CD4-positive, CD25-positive, alpha-beta regulatory T cell (primary cell): Measurements from ENCODE around the gene AUH. TPM values are rescaled to one million over a fixed set of nuclear protein-coding genes. Genes with fewer than 3 reads are reported as not detected.
A peak's percentile ranks its signal among the peaks of the same experiment; 100 is the strongest.

Experiments used
- ATAC-seq, 2 donors: fragments of 150-1000 bp; cut with Tn5 transposase; one replicate each; pipeline ENCODE4 v1.10.0; 2021; ENCODE audit warnings: low read depth in 2 of 2, moderate number of reproducible peaks in 2 of 2, moderate library complexity in 1 of 2
- DNase-seq, 3 donors: peaks; one replicate each; pipeline versions ENCODE4 v3.0.0 to v3.0.0-alpha.2; 2012 to 2022; ENCODE audit warnings: mixed read lengths in 1 of 3
- H3K27ac ChIP-seq: one replicate; pipeline ENCODE4 v1.7.0; 2013; ENCODE audit warnings: mild to moderate bottlenecking, low read length; ENCODE audit not compliant: insufficient read depth, poor library complexity, severe bottlenecking
- H3K27me3 ChIP-seq: one replicate; pipeline ENCODE4 v1.7.0; 2013; ENCODE audit warnings: low read length; ENCODE audit not compliant: control insufficient read depth, insufficient read depth
- H3K36me3 ChIP-seq: one replicate; pipeline ENCODE4 v1.7.0; 2013; ENCODE audit warnings: mild to moderate bottlenecking, low read length, moderate library complexity; ENCODE audit not compliant: control insufficient read depth, insufficient read depth
- H3K4me1 ChIP-seq: 2 replicates; pipeline ENCODE4 v1.7.0; 2013; ENCODE audit warnings: mild to moderate bottlenecking, low read length; ENCODE audit not compliant: insufficient read depth, control insufficient read depth, poor library complexity, severe bottlenecking
- H3K4me3 ChIP-seq: one replicate; pipeline ENCODE4 v1.7.0; 2013; ENCODE audit warnings: low read depth, mild to moderate bottlenecking, low read length, moderate library complexity
- H3K9me3 ChIP-seq, 2 experiments: 1 replicate in 1 of 2; 2 replicates in 1 of 2; pipeline ENCODE4 v1.7.0; 2013; ENCODE audit warnings: low read length in 2 of 2, mild to moderate bottlenecking in 1 of 2, moderate library complexity in 1 of 2; ENCODE audit not compliant: control insufficient read depth in 2 of 2
- H3K27ac Mint-ChIP-seq, 3 donors: one replicate each; pipeline ENCODE4 v1.8.0; 2020 to 2022; ENCODE audit warnings: mild to moderate bottlenecking in 3 of 3, mixed read lengths in 3 of 3, moderate library complexity in 2 of 3
- H3K27me3 Mint-ChIP-seq: one replicate; pipeline ENCODE4 v1.8.0; 2022; ENCODE audit warnings: mild to moderate bottlenecking, mixed read lengths
- H3K36me3 Mint-ChIP-seq: one replicate; pipeline ENCODE4 v1.8.0; 2020; ENCODE audit warnings: mixed read lengths
- H3K4me1 Mint-ChIP-seq, 4 donors: one replicate each; pipeline ENCODE4 v1.8.0; 2020 to 2022; ENCODE audit warnings: mixed read lengths in 4 of 4, mild to moderate bottlenecking in 1 of 4
- H3K4me3 Mint-ChIP-seq, 4 donors: one replicate each; pipeline ENCODE4 v1.8.0; 2020 to 2022; ENCODE audit warnings: mild to moderate bottlenecking in 4 of 4, mixed read lengths in 4 of 4, moderate library complexity in 3 of 4
- H3K9me3 Mint-ChIP-seq, 7 donors: one replicate each; pipeline ENCODE4 v1.8.0; 2020 to 2022; ENCODE audit warnings: mixed read lengths in 7 of 7, mild to moderate bottlenecking in 3 of 7, moderate library complexity in 2 of 7
- polyA plus RNA-seq, 4 donors: library from polyadenylated mRNA; unstranded; fragments of 300-500 nt; fragmentation: Illumina TruSeq; gene quantifications; one replicate each; pipeline ENCODE4 v1.2.3, GENCODE V29; 2021
- total RNA-seq: library from RNA; stranded (reverse); gene quantifications from one replicate; pipeline ENCODE4 v1.2.3, GENCODE V29; 2022

AUH gene
- total and polyA plus RNA-seq, 5 donors from 2014 or later, result 10.8 to 16.5 (median 14.9) TPM

- ATAC-seq (no peak), DNase-seq (no peak)
- Histone ChIP-seq H3K27ac (no peak overlapping the region), H3K36me3 (no peaks in the 10 kb centered on the region), H3K27me3 (peaks cover 3% of the 10 kb centered on the region), H3K9me3 (peaks cover 0 to 5% of the 10 kb centered on the region in 2 experiments), H3K4me1 (peaks cover 28% of the 10 kb centered on the region), H3K4me3 (no peak overlapping the region)
- H3K27me3 Mint-ChIP-seq, result peaks cover 38% of the 10 kb centered on the region
- H3K36me3 Mint-ChIP-seq, result peaks cover 3% of the 10 kb centered on the region
- H3K9me3 Mint-ChIP-seq, result peaks cover 0 to 13% (median 7%) of the 10 kb centered on the region in 7 donors
- no peak overlapping the region for H3K4me3 Mint-ChIP-seq
- H3K27ac Mint-ChIP-seq, result peak overlapping the region in 1 of 3 donors; percentile 38
- H3K4me1 Mint-ChIP-seq, result peaks cover 5 to 36% (median 14%) of the 10 kb centered on the region in 4 donors
These were observed 165.4 kb downstream of the AUH start for GRCh38 chr9:91196103-91196950.

- H3K4me3 ChIP-seq, result no peak overlapping the region
- DNase-seq (no peak), ATAC-seq (no peak)
- Mint-ChIP-seq H3K27me3 (peaks cover 36% of the 10 kb centered on the region), H3K4me1 (peaks cover 5 to 36% (median 14%) of the 10 kb centered on the region in 4 donors), H3K9me3 (peaks cover 0 to 8% (median 3%) of the 10 kb centered on the region in 7 donors), H3K4me3 (no peak overlapping the region), H3K27ac (no peak overlapping the region), H3K36me3 (peaks cover 3% of the 10 kb centered on the region)
- H3K4me1 ChIP-seq, result peaks cover 28% of the 10 kb centered on the region
- H3K27me3 ChIP-seq, result no peaks in the 10 kb centered on the region
- H3K27ac ChIP-seq, result no peak overlapping the region
- peaks cover 0 to 1% of the 10 kb centered on the region in 2 experiments for H3K9me3 ChIP-seq
- no peaks in the 10 kb centered on the region for H3K36me3 ChIP-seq
These were observed 166.2 kb downstream of the AUH start for GRCh38 chr9:91195372-91196012.

- Histone ChIP-seq H3K27ac (peak overlapping the region; percentile 51), H3K4me1 (peaks cover 28% of the 10 kb centered on the region), H3K4me3 (peak overlapping the region; percentile 75), H3K36me3 (no peaks in the 10 kb centered on the region), H3K27me3 (no peaks in the 10 kb centered on the region), H3K9me3 (no peaks in the 10 kb centered on the region)
- Mint-ChIP-seq H3K36me3 (no peaks in the 10 kb centered on the region), H3K27me3 (peaks cover 38% of the 10 kb centered on the region), H3K4me3 (peak overlapping the region; percentile 90 to 95 (median 90)), H3K9me3 (peaks cover 0 to 5% (median 0%) of the 10 kb centered on the region in 7 donors), H3K27ac (peak overlapping the region; percentile 92 to 95 (median 92)), H3K4me1 (peaks cover 5 to 36% (median 16%) of the 10 kb centered on the region in 4 donors)
- ATAC-seq, result peak; percentile 71 to 77
- DNase-seq, result peak in 2 of 3 donors; percentile 72 to 91
These were observed 167.9 kb downstream of the AUH start for GRCh38 chr9:91193658-91194391.

DNA sequence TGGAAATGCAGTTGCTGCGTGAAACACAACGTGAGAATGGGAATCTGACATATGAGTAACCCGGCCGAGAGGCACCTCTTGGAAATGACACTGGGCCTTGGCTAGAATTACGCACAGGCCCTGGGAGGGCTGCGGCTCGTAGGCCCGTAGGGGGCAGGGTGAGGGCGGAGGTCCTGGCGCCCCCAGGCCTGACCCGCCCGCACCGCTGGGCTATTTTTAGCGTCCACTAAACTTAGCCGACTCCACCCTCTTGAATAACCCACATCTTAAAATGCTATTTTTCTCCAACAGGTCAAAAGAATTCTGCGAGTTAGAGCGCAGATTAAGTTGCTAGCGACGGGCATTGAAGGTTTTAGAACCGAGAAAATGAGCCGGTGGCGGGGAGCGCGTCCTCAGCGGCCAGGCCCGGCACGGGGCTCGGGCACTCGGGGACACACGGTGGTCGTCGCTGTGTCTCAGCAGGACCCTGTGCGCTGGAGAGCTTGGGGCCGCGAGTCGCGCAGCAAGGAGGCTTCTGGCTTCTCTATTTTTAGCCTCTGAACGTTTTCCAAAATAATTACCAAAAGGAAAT is 168.5 kb downstream of the AUH start:
- Histone ChIP-seq H3K9me3 (no peaks in the 10 kb centered on the region), H3K4me3 (peak overlapping the region; percentile 75), H3K27me3 (no peaks in the 10 kb centered on the region), H3K27ac (peak overlapping the region; percentile 51), H3K36me3 (no peaks in the 10 kb centered on the region), H3K4me1 (peaks cover 28% of the 10 kb centered on the region)
- no peaks in the 10 kb centered on the region for H3K36me3 Mint-ChIP-seq
- peak overlapping the region; percentile 90 to 95 (median 90) for H3K4me3 Mint-ChIP-seq
- peaks cover 5 to 36% (median 16%) of the 10 kb centered on the region in 4 donors for H3K4me1 Mint-ChIP-seq
- peak overlapping the region; percentile 92 to 95 (median 92) for H3K27ac Mint-ChIP-seq
- peaks cover 0 to 5% (median 0%) of the 10 kb centered on the region in 7 donors for H3K9me3 Mint-ChIP-seq
- peak; percentile 26 to 33 for ATAC-seq
- DNase-seq, result peak in 1 of 3 donors; percentile 9
- peaks cover 32% of the 10 kb centered on the region for H3K27me3 Mint-ChIP-seq

DNA sequence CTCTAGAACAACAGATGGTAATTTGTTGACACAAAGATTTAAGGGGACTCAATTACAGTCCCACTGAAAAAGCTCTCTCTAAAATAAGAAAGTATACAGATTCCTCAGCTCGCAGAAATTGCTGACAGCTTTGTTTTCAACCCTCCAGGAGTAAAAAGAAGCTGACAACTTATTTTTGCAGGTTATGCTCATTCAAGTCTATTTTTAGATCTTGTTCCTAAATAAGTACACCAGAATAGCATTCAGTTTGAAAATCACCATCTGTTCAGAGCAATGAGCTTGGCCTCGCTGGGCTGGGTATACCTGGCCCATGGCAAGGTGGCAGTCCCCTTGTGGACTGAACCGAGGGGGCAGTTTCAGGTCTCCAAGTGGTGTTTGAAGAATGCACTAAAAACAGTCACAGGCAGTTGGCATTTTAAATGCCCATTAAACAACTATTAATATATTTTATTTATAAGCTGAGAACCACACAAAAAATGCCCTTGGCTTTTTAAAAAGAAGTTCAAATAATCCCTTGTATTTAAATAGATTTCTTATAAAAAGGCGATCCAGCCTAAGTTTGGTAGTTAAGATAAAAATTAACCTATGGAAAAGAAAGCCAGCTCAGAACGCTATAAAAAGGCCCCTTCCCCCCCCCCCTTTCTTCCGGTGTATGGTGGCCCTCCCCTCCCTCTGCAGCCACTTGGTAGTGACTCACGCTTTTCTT is 169.2 kb downstream of the AUH start:
- Histone ChIP-seq H3K27ac (peak overlapping the region; percentile 51), H3K27me3 (no peaks in the 10 kb centered on the region), H3K36me3 (no peaks in the 10 kb centered on the region), H3K4me1 (peaks cover 28% of the 10 kb centered on the region), H3K4me3 (peak overlapping the region; percentile 75), H3K9me3 (no peaks in the 10 kb centered on the region)
- H3K27me3 Mint-ChIP-seq, result peaks cover 30% of the 10 kb centered on the region
- H3K4me3 Mint-ChIP-seq, result peak overlapping the region; percentile 73 to 91 (median 90)
- peaks cover 5 to 36% (median 16%) of the 10 kb centered on the region in 4 donors for H3K4me1 Mint-ChIP-seq
- peak in 1 of 3 donors; percentile 61 for DNase-seq
- no peaks in the 10 kb centered on the region for H3K36me3 Mint-ChIP-seq
- peak in 1 of 2 donors; percentile 35 for ATAC-seq
- peaks cover 0 to 3% (median 0%) of the 10 kb centered on the region in 7 donors for H3K9me3 Mint-ChIP-seq
- peak overlapping the region; percentile 29 to 92 (median 89) for H3K27ac Mint-ChIP-seq

DNA sequence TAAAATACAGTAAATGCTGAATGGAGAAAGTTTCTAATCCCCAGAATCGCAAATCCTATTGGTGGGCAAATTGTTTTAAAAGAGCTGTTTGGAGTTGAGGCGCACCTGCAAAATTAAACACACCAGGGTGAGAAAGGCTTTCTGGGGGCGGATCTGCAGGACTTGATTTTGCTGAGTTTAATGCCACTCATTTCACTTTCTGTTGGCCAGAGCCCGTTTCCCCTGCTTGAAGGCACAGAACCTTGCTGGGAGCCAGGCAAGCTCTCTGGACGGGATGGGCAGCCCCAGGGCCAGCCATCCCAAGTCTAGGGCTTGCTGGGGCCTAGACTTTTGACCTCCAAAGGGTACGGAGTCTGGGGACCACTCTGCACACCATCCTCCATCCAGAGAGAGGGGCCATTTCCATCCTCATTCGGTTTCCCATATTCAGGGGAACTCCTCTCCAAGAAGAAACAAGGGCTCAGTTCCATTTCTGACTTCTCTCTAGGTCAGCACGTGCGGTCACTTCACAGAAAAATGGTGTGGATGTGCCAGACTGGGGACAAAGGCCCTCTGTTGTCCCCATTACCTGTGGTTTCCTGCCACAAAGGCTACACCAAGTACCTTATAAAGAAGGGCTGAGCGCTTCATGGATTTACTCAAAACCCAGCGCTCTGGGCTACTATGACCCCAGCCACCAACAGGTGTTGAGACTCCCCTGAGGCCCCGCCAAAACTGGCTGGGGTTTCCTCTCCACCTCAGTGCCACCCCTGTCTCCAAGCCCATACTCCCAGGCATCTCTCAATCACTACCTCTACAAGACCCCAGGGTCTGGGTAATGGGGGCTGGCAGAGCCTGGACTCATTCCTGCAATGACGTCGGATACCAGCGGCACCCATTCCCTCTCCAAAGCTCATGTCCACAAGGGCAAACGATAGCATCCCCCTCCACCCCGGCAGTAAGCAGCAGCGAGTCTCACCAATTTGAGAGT is 170.0 kb downstream of the AUH start:
- H3K9me3 ChIP-seq, result no peaks in the 10 kb centered on the region
- H3K27ac ChIP-seq, result no peak overlapping the region
- DNase-seq (no peak), ATAC-seq (no peak)
- Mint-ChIP-seq H3K4me3 (peak overlapping the region in 2 of 4 donors; percentile 1 to 90), H3K9me3 (peaks cover 0 to 5% (median 0%) of the 10 kb centered on the region in 7 donors), H3K36me3 (no peaks in the 10 kb centered on the region), H3K27ac (peak overlapping the region; percentile 29 to 92 (median 69)), H3K27me3 (peaks cover 29% of the 10 kb centered on the region), H3K4me1 (peaks cover 5 to 36% (median 16%) of the 10 kb centered on the region in 4 donors)
- H3K36me3 ChIP-seq, result no peaks in the 10 kb centered on the region
- H3K4me1 ChIP-seq, result peaks cover 28% of the 10 kb centered on the region
- H3K27me3 ChIP-seq, result no peaks in the 10 kb centered on the region
- H3K4me3 ChIP-seq, result no peak overlapping the region
